WI38 (cell line): Measurements from ENCODE around the gene KDM4C.

ENCODE experiments used
- H3K4me3 ChIP-seq: 2 replicates; pipeline ENCODE4 v1.5.1; 2011; ENCODE audit warnings: low read depth, mild to moderate bottlenecking, control low read depth, low read length
- TF ChIP-seq, protein P1 (sequence below): IDR thresholded peaks from 2 replicates; pipeline ENCODE4 v1.5.1; 2012; ENCODE audit warnings: low read depth, mild to moderate bottlenecking, control low read depth, low read length

The KDM4C gene

DNA sequence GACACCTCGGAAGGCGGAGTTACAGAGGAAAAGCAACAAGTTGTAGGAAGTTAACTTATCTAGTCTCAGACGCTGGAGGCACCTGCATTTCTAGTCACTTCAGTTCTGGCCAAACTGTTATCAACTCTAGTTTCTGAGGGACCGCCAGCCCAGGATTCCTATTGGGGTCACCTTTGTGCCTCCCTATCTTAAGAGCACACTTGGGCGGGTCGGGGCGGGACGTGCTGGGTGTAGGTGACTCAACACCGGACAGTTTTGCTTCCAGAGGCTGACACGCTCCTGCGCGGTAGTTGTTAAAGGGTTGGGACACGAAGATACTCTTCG is 679 bp upstream of the KDM4C start:
- TF ChIP-seq, protein P1, sequence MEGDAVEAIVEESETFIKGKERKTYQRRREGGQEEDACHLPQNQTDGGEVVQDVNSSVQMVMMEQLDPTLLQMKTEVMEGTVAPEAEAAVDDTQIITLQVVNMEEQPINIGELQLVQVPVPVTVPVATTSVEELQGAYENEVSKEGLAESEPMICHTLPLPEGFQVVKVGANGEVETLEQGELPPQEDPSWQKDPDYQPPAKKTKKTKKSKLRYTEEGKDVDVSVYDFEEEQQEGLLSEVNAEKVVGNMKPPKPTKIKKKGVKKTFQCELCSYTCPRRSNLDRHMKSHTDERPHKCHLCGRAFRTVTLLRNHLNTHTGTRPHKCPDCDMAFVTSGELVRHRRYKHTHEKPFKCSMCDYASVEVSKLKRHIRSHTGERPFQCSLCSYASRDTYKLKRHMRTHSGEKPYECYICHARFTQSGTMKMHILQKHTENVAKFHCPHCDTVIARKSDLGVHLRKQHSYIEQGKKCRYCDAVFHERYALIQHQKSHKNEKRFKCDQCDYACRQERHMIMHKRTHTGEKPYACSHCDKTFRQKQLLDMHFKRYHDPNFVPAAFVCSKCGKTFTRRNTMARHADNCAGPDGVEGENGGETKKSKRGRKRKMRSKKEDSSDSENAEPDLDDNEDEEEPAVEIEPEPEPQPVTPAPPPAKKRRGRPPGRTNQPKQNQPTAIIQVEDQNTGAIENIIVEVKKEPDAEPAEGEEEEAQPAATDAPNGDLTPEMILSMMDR: no peak
- peak overlapping the region; percentile 84 for H3K4me3 ChIP-seq

DNA sequence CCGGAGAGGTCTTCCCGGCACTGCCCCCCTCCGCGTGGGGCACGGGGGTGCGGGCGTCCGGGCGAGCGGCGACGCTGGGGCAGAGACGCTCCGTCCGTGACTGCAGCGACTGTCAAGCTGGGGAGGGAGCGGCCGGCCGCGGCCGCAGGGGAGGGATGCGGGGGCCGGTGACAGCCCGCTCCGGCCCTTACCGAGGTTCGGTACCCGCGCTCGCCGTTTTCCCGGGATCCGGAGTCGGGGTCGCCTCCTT is 400 bp downstream of the KDM4C start:
- peak overlapping the region; percentile 84 for H3K4me3 ChIP-seq
- TF ChIP-seq, protein P1: no peak

DNA sequence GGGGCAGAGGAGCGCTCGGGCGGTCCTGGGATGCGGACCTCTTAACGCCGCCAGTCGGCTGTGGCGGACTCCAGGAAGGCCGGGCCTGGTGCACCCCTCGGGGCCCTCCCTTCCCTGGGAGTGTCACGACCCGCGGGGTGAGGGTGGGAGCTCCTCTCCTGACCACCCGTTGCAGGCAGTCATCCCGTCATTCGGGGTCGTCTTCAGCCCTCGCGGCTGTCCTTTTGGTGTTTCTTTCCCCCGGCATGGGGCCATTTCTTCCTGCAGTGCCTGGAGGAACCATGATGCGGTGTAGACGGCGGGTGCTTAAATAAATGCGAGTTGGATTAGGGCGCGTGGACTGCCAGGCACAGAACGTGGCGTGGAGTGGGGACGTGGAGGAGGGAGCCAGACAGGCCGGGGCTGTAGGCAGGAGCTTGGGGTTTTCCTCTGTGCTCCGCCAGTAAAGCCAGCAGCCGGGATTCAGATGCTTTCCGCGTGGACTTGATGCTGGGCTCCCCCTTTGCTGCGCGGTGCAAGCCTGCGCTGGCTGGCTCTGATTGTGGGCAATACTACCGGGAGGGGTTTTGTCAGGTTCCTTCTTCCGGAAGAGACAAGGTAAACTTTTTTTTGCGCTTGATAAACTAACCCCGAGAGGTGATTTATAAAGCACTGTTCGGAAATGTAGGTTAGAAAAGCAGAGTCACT is 868 bp downstream of the KDM4C start:
- peak overlapping the region; percentile 84 for H3K4me3 ChIP-seq
- TF ChIP-seq, protein P1: no peak

DNA sequence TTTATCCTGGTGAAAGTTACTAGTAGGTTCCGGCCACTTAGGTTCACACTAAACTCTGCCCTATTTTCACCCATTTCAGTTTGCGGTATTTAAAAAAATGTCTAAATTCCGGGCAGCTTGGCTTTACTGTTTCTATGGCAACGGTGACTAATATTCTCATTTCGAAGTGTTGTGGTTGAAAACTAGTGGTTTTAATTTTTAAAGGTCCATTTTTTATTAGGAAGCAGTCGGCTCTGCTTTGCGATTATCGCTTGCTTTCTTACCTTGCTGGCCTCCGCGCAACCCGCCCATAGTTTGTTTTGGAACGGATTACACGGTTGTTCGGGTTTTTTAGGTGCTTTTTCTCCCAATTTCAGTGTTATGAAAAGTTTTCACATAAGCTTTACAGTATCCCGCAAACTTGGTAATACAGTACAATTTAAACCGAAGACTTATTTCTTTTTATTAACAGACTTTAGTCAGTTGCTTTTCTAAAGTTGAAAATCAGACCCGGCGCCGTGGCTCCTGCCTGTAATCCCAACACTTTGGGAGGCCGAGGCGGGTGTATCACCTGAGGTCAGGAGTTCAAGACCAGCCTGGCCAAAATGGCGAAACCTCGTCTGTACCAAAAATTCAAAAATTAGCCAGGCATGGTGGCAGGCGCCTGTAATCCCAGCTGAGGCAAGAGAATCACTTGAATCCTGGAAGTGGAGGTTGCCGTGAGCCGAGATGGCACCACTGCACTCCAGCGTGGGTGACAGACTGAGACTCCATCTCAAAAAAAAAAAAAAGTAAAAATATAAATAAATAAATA is 1.6 kb downstream of the KDM4C start:
- TF ChIP-seq, protein P1: no peak
- H3K4me3 ChIP-seq: peak overlapping the region; percentile 84

DNA sequence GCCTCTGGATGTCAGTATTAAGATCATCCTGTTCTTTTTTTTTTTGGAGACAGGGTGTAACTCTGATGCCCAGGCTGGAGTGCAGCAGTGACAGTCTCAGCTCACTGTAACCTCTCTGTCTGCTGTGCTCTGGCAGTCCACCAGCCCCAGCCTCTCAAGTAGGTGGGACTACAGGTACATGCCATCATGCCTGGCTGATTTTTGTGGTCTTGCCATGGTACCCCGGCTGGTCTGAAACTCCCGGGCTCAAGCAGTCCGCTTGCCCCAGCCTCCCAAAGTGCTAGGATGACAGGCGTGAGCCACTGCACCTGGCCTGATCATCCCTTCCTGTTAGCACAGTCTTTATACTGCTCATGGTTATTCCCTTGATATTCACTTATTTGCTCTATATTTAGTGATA is 3.5 kb downstream of the KDM4C start:
- TF ChIP-seq, protein P1: no peak
- no peak overlapping the region for H3K4me3 ChIP-seq

DNA sequence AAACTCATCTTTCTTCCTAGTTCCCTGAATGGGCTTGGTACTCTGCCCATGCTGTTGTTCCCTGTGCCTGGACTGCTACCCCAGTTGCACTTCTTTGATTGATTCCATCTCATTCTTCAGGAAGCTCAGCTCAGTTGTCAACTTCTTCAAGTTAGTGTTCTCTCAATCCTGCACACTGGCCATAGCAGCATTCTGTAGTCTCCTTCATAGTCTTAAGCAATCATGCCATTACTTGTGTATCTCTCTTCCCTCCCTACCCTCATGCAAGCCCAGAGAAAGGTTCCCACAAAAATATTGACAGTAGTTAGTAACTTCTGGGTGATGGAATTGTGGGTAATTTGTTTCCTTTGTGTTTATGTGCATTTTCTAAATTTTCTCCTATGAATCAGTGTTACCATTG is 5.5 kb downstream of the KDM4C start:
- H3K4me3 ChIP-seq: no peak overlapping the region
- TF ChIP-seq, protein P1: no peak

DNA sequence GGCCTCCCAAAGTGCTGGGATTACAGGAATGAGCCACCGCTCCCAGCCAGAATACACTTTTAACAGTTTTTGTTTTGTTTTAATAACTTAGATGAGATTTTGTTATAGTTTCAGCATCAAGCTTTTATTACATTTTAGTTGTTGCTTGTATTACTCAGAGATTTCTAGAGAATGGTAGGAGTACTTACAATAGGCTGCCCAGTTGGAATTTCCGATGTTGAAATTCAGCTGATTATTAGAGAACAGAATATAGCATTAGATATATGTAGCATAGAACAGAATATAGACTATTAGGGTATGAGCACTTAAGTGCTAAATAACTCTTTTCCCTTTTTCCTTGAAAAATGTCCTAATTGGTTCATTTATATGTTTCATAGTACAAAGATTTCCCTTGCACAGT is 6.2 kb downstream of the KDM4C start:
- TF ChIP-seq, protein P1: no peak
- no peak overlapping the region for H3K4me3 ChIP-seq
